ENCODE results near the gene R3HDM4. TPM values are rescaled to one million over a fixed set of nuclear protein-coding genes. Genes with fewer than 3 reads are reported as not detected.

The R3HDM4 gene
- total and polyA plus RNA-seq, 5 donors: 18.6 to 31.2 (median 23.6) TPM

DNA sequence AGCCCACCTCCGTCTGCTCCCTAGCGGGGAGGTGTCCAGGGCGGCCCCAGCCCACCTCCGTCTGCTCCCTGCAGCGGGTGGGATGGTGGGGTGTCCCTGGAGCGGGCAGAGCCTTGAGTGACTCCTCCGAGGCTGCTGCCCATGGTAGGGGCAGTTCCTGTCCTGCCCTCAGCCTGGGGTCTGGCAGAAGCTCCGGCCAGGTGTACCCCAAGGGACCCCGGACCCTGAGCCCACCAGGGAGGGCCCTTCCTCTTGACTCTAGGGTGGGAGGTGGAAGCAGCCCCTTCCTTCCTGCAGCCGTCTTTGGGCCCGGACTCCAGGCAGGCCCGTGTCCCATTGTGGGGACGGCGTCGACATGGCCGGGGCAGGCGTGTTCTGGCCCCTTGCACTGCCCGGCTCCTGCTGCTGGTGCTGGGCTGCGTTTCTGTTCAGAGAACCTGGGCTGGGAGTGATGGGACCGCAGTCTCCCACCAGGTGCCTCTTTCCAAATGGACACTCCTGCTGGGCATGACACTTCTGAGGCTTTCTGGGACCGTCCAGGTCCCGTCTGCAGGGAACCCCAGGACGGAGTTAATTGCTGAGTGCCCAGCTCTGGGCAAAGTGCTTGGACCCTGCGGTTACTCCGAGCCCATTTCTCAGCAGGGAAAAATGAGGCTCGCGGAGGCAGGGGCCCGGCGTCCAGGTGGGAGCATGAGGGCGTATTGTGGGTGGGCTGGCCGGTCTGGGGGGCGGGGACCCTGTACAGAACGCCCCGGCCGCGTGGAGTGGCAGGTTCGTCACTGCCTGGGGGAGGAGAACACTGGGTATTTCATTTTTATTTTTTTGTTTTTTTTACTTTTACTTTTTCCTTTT is 32.6 kb upstream of the R3HDM4 start:
- 87% methylated on average over 37 of the region's 37 CpGs for WGBS
- Histone ChIP-seq H3K27ac (ENCODE audit: low read length) (no peak overlapping the region), H3K9me3 (ENCODE audit: control insufficient read depth, low read length) (no peaks in the 10 kb centered on the region), H3K4me1 (ENCODE audit: control insufficient read depth, insufficient read depth, low read length) (no peaks in the 10 kb centered on the region), H3K4me3 (ENCODE audit: low read length) (no peak overlapping the region), H3K27me3 (ENCODE audit: control insufficient read depth, insufficient read depth) (no peaks in the 10 kb centered on the region)
- peak in 1 of 3 donors; percentile 57 for DNase-seq
- intact Hi-C loops (cut with DNase I): no loop called here
- no peak for ATAC-seq

DNA sequence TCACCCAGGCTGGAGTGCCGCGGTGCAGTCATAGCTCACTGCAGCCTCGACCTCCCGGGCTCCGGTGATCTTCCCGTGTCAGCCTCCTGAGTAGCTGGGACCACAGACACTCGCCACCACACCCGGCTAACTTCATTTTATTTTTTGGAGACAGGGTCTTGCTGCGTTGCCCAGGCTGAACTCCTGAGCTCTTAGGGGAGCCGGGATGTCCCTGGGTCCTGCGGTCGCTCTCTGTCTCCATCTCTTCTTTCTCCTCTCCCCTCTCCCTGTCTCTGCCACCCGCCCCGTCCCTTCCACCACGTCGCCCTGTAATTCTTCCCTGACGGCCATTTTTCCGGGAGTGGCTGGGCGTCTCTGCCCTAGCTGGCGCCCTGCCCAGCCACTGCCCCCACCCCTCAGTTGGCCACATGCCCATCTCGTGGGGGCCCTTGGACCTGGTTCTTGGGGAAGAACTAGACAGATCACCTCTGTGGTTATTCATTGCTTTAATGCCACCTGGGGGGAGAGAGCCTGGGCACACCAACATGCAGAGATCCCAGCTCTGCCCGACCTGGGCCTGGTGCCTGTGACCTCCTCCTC is 31.7 kb upstream of the R3HDM4 start:
- H3K27ac ChIP-seq (ENCODE audit: low read length): no peak overlapping the region
- intact Hi-C loops (cut with DNase I): no loop called here
- H3K4me3 ChIP-seq (ENCODE audit: low read length): no peak overlapping the region
- no peaks in the 10 kb centered on the region for H3K9me3 ChIP-seq (ENCODE audit: control insufficient read depth, low read length)
- no peaks in the 10 kb centered on the region for H3K4me1 ChIP-seq (ENCODE audit: control insufficient read depth, insufficient read depth, low read length)
- 72% methylated on average over 22 of the region's 22 CpGs for WGBS
- no peaks in the 10 kb centered on the region for H3K27me3 ChIP-seq (ENCODE audit: control insufficient read depth, insufficient read depth)
- peak in 1 of 3 donors; percentile 61 for DNase-seq
- ATAC-seq: no peak

DNA sequence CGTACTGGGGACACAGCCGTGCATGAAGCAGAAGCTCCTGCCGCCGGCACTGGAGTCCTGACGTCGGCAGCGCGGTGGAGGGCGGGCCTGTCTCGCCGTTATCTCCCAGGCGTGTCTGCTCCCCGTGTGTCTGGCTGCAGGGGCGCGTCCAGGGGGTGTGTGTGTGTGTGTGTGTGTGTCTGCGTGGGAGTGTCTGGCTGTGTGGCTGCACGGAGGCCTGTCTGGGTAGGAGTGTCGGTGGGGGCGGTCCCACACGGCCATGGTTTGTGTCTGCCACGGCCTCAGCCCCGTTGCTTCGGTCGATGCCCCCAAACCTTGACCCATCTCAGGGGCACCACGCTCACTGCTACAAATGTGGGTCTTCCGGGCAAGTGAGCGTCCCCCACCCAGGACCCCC is 31.1 kb upstream of the R3HDM4 start:
- 56% methylated on average over 27 of the region's 27 CpGs for WGBS
- DNase-seq: peak; percentile 64 to 82 (median 71)
- H3K9me3 ChIP-seq (ENCODE audit: control insufficient read depth, low read length): no peaks in the 10 kb centered on the region
- no peak overlapping the region for H3K27ac ChIP-seq (ENCODE audit: low read length)
- H3K27me3 ChIP-seq (ENCODE audit: control insufficient read depth, insufficient read depth): no peaks in the 10 kb centered on the region
- ATAC-seq: peak in 1 of 2 donors; percentile 62
- no peak overlapping the region for H3K4me3 ChIP-seq (ENCODE audit: low read length)
- H3K4me1 ChIP-seq (ENCODE audit: control insufficient read depth, insufficient read depth, low read length): no peaks in the 10 kb centered on the region
- intact Hi-C loops (cut with DNase I): no loop called here

DNA sequence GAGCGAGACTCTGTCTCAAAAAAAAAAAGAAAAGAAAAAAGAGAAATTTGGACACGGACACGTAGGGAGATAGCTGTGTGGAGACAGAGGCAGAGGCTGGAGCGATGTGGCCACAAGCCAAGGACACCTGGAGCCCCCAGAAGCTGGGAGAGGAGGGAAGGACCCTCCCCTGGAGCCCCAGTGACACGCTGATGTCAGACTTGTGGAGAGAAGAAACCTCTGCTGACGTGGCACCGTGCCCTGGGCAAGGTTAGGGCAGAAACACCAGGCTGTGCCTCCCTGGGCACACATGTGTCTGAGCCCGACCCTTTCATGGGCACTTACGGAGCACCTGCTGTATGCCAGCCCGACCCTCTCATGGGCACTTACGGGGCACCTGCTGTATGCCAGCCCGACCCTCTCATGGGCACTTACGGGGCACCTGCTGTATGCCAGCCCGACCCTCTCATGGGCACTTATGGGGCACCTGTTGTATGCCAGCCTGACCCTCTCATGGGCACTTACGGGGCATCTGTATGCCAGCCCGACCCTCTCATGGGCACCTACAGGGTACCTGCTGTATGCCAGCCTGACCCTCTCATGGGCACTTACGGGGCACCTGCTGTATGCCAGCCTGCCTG is 30.6 kb upstream of the R3HDM4 start:
- H3K4me1 ChIP-seq (ENCODE audit: control insufficient read depth, insufficient read depth, low read length): no peaks in the 10 kb centered on the region
- H3K9me3 ChIP-seq (ENCODE audit: control insufficient read depth, low read length): no peaks in the 10 kb centered on the region
- ATAC-seq (no peak), DNase-seq (peak in 2 of 3 donors; percentile 41 to 48)
- 97% methylated on average over 17 of the region's 17 CpGs for WGBS
- intact Hi-C loops (cut with DNase I): no loop called here
- no peak overlapping the region for H3K4me3 ChIP-seq (ENCODE audit: low read length)
- no peaks in the 10 kb centered on the region for H3K27me3 ChIP-seq (ENCODE audit: control insufficient read depth, insufficient read depth)
- H3K27ac ChIP-seq (ENCODE audit: low read length): no peak overlapping the region

DNA sequence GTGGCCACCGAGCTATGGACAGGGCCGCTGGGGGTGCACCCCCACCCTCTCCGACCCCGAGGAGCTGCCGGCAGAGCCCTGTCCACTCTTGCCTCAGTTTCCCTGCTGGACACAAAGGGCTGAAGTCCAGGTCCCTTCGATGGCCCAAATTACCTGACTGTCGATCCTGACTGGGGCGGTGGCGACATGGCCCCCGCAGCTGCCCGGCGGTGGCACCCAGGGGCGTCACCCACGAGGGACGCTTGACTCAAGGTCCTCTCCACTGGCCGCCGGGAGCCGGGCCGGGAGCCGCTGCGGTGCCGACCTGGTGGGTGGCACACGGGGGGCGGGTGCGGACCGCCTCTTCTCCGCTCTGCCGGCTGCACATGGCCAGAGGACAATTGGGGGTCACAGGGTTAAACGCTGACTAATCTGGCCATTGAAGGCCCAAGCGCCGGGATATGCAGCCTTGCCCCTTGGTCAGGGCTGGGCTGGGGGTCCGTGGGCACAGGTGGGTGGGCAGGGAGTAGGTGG is 29.2 kb upstream of the R3HDM4 start:
- WGBS: 90% methylated on average over 32 of the region's 32 CpGs
- no peak overlapping the region for H3K4me3 ChIP-seq (ENCODE audit: low read length)
- H3K27ac ChIP-seq (ENCODE audit: low read length): no peak overlapping the region
- no peaks in the 10 kb centered on the region for H3K9me3 ChIP-seq (ENCODE audit: control insufficient read depth, low read length)
- DNase-seq (peak in 1 of 3 donors; percentile 46), ATAC-seq (no peak)
- H3K4me1 ChIP-seq (ENCODE audit: control insufficient read depth, insufficient read depth, low read length): no peaks in the 10 kb centered on the region
- intact Hi-C loops (cut with DNase I): no loop called here
- H3K27me3 ChIP-seq (ENCODE audit: control insufficient read depth, insufficient read depth): no peaks in the 10 kb centered on the region

- no peak for ATAC-seq
- Histone ChIP-seq H3K27me3 (ENCODE audit: control insufficient read depth, insufficient read depth) (no peaks in the 10 kb centered on the region), H3K4me1 (ENCODE audit: control insufficient read depth, insufficient read depth, low read length) (no peaks in the 10 kb centered on the region), H3K9me3 (ENCODE audit: control insufficient read depth, low read length) (no peaks in the 10 kb centered on the region), H3K4me3 (ENCODE audit: low read length) (no peak overlapping the region), H3K27ac (ENCODE audit: low read length) (no peak overlapping the region)
- WGBS: 77% methylated on average over 45 of the region's 45 CpGs
- intact Hi-C loops (cut with DNase I): no loop called here
- peak in 1 of 3 donors; percentile 37 for DNase-seq
Observed at GRCh38 chr19:941292-942132, 28.5 kb upstream of the R3HDM4 start.

DNA sequence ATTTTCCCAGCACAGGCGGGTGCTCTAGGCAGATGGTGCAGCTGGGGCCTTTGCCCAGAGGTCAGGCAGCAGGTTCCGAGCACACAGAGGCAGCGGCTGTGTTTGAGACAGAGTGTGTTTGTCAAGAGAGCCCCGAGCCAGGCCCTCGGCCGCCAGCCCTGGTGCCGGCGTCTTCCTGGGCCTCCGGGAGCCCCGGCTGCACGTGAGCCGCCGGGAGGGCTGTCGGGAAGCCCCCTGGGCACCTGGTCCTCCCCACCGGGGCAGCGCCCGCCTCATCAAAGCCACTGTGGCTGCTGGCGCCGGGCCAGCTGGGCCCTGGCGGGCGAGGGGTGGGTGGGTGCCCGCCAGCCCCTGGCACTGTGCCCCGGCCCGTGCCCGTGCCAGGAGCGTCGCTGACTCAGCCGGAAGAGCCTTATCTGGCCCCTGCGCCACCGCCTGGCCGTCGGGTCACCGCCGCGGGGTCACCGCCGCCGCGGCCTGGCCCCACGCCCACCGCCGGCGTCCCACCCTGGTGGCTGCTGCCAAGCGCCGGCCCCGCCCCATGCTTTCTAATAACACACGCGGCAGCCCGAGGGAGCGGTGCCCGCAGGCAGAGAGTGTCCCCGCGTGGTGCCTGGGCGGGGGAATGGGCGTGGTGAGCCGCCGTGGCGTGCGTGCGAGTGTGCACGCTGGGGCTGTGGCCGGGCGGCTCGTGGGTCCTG is 27.7 kb upstream of the R3HDM4 start:
- DNase-seq (peak; percentile 70 to 89 (median 89)), ATAC-seq (peak; percentile 69 to 81)
- intact Hi-C loops (cut with DNase I): no loop called here
- 47% methylated on average over 64 of the region's 64 CpGs for WGBS
- no peaks in the 10 kb centered on the region for H3K4me1 ChIP-seq (ENCODE audit: control insufficient read depth, insufficient read depth, low read length)
- H3K27ac ChIP-seq (ENCODE audit: low read length): peak overlapping the region; percentile 1
- no peaks in the 10 kb centered on the region for H3K27me3 ChIP-seq (ENCODE audit: control insufficient read depth, insufficient read depth)
- no peaks in the 10 kb centered on the region for H3K9me3 ChIP-seq (ENCODE audit: control insufficient read depth, low read length)
- no peak overlapping the region for H3K4me3 ChIP-seq (ENCODE audit: low read length)

- no peak for ATAC-seq
- no peak for DNase-seq
- H3K9me3 ChIP-seq (ENCODE audit: control insufficient read depth, low read length): no peaks in the 10 kb centered on the region
- intact Hi-C loops (cut with DNase I): no loop called here
- H3K27me3 ChIP-seq (ENCODE audit: control insufficient read depth, insufficient read depth): no peaks in the 10 kb centered on the region
- no peaks in the 10 kb centered on the region for H3K4me1 ChIP-seq (ENCODE audit: control insufficient read depth, insufficient read depth, low read length)
- 98% methylated on average over 7 of the region's 7 CpGs for WGBS
- H3K4me3 ChIP-seq (ENCODE audit: low read length): no peak overlapping the region
- H3K27ac ChIP-seq (ENCODE audit: low read length): no peak overlapping the region
Observed at GRCh38 chr19:939922-940321, 26.9 kb upstream of the R3HDM4 start.

DNA sequence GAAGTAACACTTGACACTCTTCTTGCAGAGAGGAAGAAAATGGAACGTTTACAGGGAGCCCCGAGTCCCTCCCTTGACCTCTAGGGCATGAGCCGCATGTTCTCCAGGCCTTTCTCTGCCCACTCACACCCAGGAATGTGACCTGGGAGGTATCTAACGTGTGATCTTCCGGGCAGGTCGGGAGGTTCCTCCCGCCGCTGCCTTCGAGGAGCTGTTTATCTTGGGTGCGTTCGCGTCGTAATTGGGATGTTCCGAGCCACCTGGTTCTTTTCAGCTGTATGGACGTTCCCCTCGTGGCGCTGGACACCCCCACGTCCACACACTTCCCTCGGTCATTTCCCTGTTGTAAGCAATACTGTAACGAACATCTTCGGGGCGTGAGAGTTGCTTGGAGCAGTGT is 26.4 kb upstream of the R3HDM4 start:
- H3K27ac ChIP-seq (ENCODE audit: low read length): no peak overlapping the region
- H3K9me3 ChIP-seq (ENCODE audit: control insufficient read depth, low read length): no peaks in the 10 kb centered on the region
- intact Hi-C loops (cut with DNase I): no loop called here
- no peak overlapping the region for H3K4me3 ChIP-seq (ENCODE audit: low read length)
- no peak for DNase-seq
- 89% methylated on average over 22 of the region's 22 CpGs for WGBS
- no peak for ATAC-seq
- no peaks in the 10 kb centered on the region for H3K27me3 ChIP-seq (ENCODE audit: control insufficient read depth, insufficient read depth)
- no peaks in the 10 kb centered on the region for H3K4me1 ChIP-seq (ENCODE audit: control insufficient read depth, insufficient read depth, low read length)

DNA sequence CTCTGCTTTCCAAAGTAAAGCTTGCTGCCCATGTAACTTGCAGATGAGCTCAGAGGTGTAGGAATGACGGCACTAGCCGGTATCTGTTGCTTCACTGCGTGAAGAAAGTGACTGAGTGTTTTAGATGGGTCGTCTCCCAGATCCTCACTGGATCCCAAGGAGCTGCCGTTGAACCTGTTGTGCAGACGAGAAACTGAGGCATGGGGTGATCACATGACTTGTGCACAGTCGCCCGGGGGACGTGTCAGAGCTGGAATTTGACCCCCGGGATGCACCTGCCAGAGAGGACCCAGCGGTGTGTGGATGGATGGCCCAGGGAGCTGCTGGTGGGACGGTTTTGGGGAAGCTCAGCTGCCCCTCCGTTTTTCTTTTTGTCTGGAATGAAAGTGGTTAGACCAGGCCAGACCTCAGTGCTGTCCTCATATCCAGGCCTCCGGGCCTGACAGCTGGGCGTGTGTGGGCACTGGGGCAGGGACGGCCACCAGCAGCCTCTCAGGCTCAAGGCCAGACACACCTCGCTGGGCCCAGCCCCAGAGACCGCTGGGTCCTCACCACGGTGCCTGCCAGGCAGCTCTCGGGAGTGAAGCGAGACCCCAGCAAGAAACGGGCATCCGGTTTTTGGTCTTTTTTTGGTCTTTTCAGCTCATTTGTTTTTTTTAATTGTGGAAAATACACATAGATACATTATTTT is 25.4 kb upstream of the R3HDM4 start:
- intact Hi-C loops (cut with DNase I): no loop called here
- Histone ChIP-seq H3K4me1 (ENCODE audit: control insufficient read depth, insufficient read depth, low read length) (peaks cover under 1% of the 10 kb centered on the region), H3K4me3 (ENCODE audit: low read length) (no peak overlapping the region), H3K27ac (ENCODE audit: low read length) (no peak overlapping the region), H3K9me3 (ENCODE audit: control insufficient read depth, low read length) (no peaks in the 10 kb centered on the region), H3K27me3 (ENCODE audit: control insufficient read depth, insufficient read depth) (no peaks in the 10 kb centered on the region)
- ATAC-seq (no peak), DNase-seq (no peak)
- WGBS: 85% methylated on average over 23 of the region's 23 CpGs
